HEK293T (cell line): ENCODE results near the gene EIF4EBP2.

ENCODE experiments used
- CTCF ChIA-PET: fragments of 350-600 bp; formaldehyde crosslinking; extraction: SDS; loops from one replicate; lab custom pipeline; 2021; ENCODE audit warnings: antibody characterized with exemption, inconsistent platforms; lab: Yijun Ruan, JAX
- POLR2A ChIA-PET: fragments of 350-600 bp; formaldehyde crosslinking; extraction: SDS; loops from one replicate; lab custom pipeline; 2020; ENCODE audit warnings: antibody characterized with exemption, inconsistent platforms; lab: Yijun Ruan, JAX
- DNase-seq: peaks from one replicate; pipeline ENCODE4 v3.0.0; 2012; ENCODE audit warnings: mixed read lengths; ENCODE audit errors: extremely low spot score
- ARNT ChIP-seq: fragments of 450-650 bp; IDR thresholded peaks from 2 replicates; pipeline ENCODE4 v1.6.1; 2017; ENCODE audit warnings: mild to moderate bottlenecking
- BHLHE40 ChIP-seq: fragments of 450-650 bp; IDR thresholded peaks from 2 replicates; pipeline ENCODE4 v1.6.1; 2016; ENCODE audit warnings: mild to moderate bottlenecking, moderate library complexity, borderline replicate concordance
- CTBP1 ChIP-seq: fragments of 450-650 bp; IDR thresholded peaks from 2 replicates; pipeline ENCODE4 v1.6.1; 2016; ENCODE audit warnings: borderline replicate concordance
- ELF4 ChIP-seq: fragments of 450-650 bp; IDR thresholded peaks from 2 replicates; pipeline ENCODE4 v1.6.1; 2017; ENCODE audit warnings: antibody characterized with exemption
- FOXA1 ChIP-seq: fragments of 450-650 bp; IDR thresholded peaks from 2 replicates; pipeline ENCODE4 v1.6.1; 2016; ENCODE audit warnings: mild to moderate bottlenecking
- FOXK2 ChIP-seq: fragments of 450-650 bp; IDR thresholded peaks from 2 replicates; pipeline ENCODE4 v1.6.1; 2016; ENCODE audit warnings: mild to moderate bottlenecking
- FOXM1 ChIP-seq: fragments of 450-650 bp; IDR thresholded peaks from 2 replicates; pipeline ENCODE4 v1.6.1; 2017; ENCODE audit warnings: mild to moderate bottlenecking, borderline replicate concordance
- HDGF ChIP-seq: fragments of 450-650 bp; IDR thresholded peaks from 2 replicates; pipeline ENCODE4 v1.6.1; 2017; ENCODE audit warnings: antibody characterized with exemption, borderline replicate concordance
- L3MBTL2 ChIP-seq: fragments of 450-650 bp; conservative IDR thresholded peaks from 2 replicates; pipeline ENCODE4 v1.6.1; 2016; ENCODE audit warnings: mild to moderate bottlenecking
- LEF1 ChIP-seq: fragments of 450-650 bp; IDR thresholded peaks from 2 replicates; pipeline ENCODE4 v1.6.1; 2017; ENCODE audit warnings: mild to moderate bottlenecking, borderline replicate concordance
- NFRKB ChIP-seq: fragments of 450-650 bp; IDR thresholded peaks from 2 replicates; pipeline ENCODE4 v1.6.1; 2016; ENCODE audit warnings: mild to moderate bottlenecking, moderate library complexity
- PKNOX1 ChIP-seq: fragments of 450-650 bp; IDR thresholded peaks from 2 replicates; pipeline ENCODE4 v1.6.1; 2016
- SP1 ChIP-seq: fragments of 450-650 bp; IDR thresholded peaks from 2 replicates; pipeline ENCODE4 v1.6.1; 2017
- SUZ12 ChIP-seq: fragments of 450-650 bp; IDR thresholded peaks from 2 replicates; pipeline ENCODE4 v1.6.1; 2016; ENCODE audit warnings: mild to moderate bottlenecking
- TARDBP ChIP-seq: fragments of 450-650 bp; IDR thresholded peaks from 2 replicates; pipeline ENCODE4 v1.6.1; 2016
- ZNF384 ChIP-seq: fragments of 450-650 bp; IDR thresholded peaks from 2 replicates; pipeline ENCODE4 v1.6.1; 2016

The EIF4EBP2 gene

GRCh38 chr10:70440296-70441160, 36.6 kb downstream of the EIF4EBP2 start:
- ChIA-PET POLR2A (no interaction called here), CTCF (no interaction called here)
- no peak for TF ChIP-seq SP1
- TF ChIP-seq HDGF: no peak
- no peak for TF ChIP-seq ELF4
- no peak for TF ChIP-seq FOXK2
- no peak for TF ChIP-seq PKNOX1
- no peak for TF ChIP-seq FOXA1
- no peak for TF ChIP-seq ARNT
- no peak for TF ChIP-seq ZNF384
- TF ChIP-seq NFRKB: no peak
- no peak for TF ChIP-seq SUZ12
- no peak for TF ChIP-seq CTBP1
- no peak for TF ChIP-seq LEF1
- TF ChIP-seq L3MBTL2: no peak
- TF ChIP-seq TARDBP: no peak
- DNase-seq: no peak

- POLR2A ChIA-PET: no interaction called here
These were observed 37.4 kb downstream of the EIF4EBP2 start, which contains the start of gene NODAL for GRCh38 chr10:70441161-70441894. TSS of gene NODAL (minus strand) at chr10:70441681. CDS start at chr10:70441667, 14 bp downstream.

GRCh38 chr10:70441895-70442309, 38.0 kb downstream of the EIF4EBP2 start:
- POLR2A ChIA-PET: interaction anchor here (1.0 kb wide), 1 partner anchor 38 kb away, joined by 3 read pairs; the partner anchor contains the start of gene EIF4EBP2
- CTCF ChIA-PET: no interaction called here
- no peak for TF ChIP-seq TARDBP
- DNase-seq: no peak

More at GRCh38 chr10:70441161-70441894, 37.4 kb downstream of the EIF4EBP2 start, which contains the start of gene NODAL:
- no peak for DNase-seq
- CTCF ChIA-PET: no interaction called here
- TF ChIP-seq SUZ12 (no peak), FOXK2 (no peak), TARDBP (no peak), CTBP1 (no peak), SP1 (no peak), LEF1 (no peak), ZNF384 (no peak), FOXA1 (no peak), HDGF (no peak), NFRKB (no peak)

GRCh38 chr10:70442332-70442988, 38.5 kb downstream of the EIF4EBP2 start:
- POLR2A ChIA-PET: interaction anchor here (1.0 kb wide), 1 partner anchor 38 kb away, joined by 3 read pairs; the partner anchor contains the start of gene EIF4EBP2
- TF ChIP-seq L3MBTL2 (no peak), TARDBP (no peak), HDGF (no peak), CTBP1 (no peak), SP1 (no peak), NFRKB (no peak), ELF4 (no peak), FOXM1 (no peak), ZNF384 (no peak), LEF1 (no peak), PKNOX1 (no peak), SUZ12 (no peak)
- CTCF ChIA-PET: no interaction called here
- DNase-seq: no peak

GRCh38 chr10:70444744-70445143, 40.8 kb downstream of the EIF4EBP2 start:
- ChIA-PET CTCF (interaction anchor here (1.6 kb wide), 1 partner anchor 16 kb away, joined by 5 read pairs; no protein-coding TSS in a partner anchor), POLR2A (interaction anchor here (1.0 kb wide), 1 partner anchor 13 kb away, joined by 3 read pairs; no protein-coding TSS in a partner anchor)
- no peak for TF ChIP-seq BHLHE40
- no peak for TF ChIP-seq ZNF384
- no peak for TF ChIP-seq CTBP1
- TF ChIP-seq FOXA1: no peak
- TF ChIP-seq L3MBTL2: no peak
- TF ChIP-seq FOXK2: no peak
- TF ChIP-seq SUZ12: no peak
- no peak for TF ChIP-seq NFRKB
- TF ChIP-seq PKNOX1: no peak
- no peak for TF ChIP-seq LEF1
- TF ChIP-seq FOXM1: no peak
- no peak for TF ChIP-seq ARNT
- no peak for TF ChIP-seq ELF4
- TF ChIP-seq HDGF: no peak
- TF ChIP-seq SP1: no peak
- TF ChIP-seq TARDBP: no peak
- no peak for DNase-seq
